GM20000 (cell line): ENCODE data around the gene PIGZ.
A peak's percentile ranks its signal among the peaks of the same experiment; 100 is the strongest.

Source experiments
- DNase-seq: peaks from one replicate; pipeline ENCODE4 v3.0.0; 2012; ENCODE audit warnings: low spot score
- TF ChIP-seq, protein P1 (sequence below): IDR thresholded peaks from 2 replicates; pipeline ENCODE4 v1.5.1; 2012; ENCODE audit warnings: mild to moderate bottlenecking, control low read depth; ENCODE audit errors: extremely low read depth, missing control alignments

PIGZ gene

DNA sequence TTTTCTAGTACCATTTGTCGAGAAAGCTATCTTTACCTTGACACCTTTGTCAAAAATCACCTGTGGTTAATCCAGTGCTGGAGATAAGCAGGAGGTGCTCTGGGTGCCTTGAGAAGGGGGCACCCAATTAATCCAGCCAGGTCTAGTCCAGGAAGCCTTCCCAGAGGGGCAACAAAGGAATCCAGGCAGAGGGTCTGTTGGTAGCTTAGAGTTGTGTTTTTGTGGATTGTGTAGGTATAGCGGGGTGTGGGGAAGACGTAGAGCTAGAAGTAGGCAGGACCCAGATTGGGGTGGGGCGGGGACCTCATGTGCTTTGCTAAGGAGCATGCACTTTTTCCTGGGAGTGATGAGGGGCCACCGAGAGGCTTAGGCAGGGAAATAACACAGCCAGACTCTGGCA lies 6.0 kb upstream of the PIGZ start:
- TF ChIP-seq, protein P1, sequence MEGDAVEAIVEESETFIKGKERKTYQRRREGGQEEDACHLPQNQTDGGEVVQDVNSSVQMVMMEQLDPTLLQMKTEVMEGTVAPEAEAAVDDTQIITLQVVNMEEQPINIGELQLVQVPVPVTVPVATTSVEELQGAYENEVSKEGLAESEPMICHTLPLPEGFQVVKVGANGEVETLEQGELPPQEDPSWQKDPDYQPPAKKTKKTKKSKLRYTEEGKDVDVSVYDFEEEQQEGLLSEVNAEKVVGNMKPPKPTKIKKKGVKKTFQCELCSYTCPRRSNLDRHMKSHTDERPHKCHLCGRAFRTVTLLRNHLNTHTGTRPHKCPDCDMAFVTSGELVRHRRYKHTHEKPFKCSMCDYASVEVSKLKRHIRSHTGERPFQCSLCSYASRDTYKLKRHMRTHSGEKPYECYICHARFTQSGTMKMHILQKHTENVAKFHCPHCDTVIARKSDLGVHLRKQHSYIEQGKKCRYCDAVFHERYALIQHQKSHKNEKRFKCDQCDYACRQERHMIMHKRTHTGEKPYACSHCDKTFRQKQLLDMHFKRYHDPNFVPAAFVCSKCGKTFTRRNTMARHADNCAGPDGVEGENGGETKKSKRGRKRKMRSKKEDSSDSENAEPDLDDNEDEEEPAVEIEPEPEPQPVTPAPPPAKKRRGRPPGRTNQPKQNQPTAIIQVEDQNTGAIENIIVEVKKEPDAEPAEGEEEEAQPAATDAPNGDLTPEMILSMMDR = no peak
- no peak for DNase-seq

DNA sequence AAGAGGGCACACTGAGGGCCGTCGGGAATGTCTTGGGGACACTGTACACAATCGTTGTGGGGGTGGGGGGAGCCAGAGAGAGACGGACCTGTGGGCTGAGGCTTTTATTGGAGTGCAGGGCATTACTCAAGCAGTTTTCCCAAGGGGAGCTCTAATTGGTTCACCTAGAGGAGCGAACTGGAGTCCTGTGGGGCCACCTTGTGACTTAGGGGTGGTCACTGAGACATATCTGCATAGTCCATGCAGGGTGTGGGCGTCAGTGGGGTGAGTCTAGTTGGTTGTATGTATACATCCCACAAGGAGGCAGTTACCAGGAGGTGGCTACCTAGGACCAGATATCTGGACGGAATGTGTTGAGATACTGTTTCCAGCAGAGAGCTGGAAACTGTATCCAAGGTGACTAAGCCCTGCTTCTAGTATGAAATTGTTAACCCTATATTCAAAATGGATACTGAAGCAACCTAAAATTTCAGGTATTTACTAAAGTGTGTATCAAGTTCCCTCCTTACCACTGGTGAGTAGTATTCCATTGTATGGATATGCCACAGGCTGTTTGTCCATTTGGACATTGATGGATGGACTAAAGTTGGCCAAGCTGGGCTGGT lies 2.6 kb upstream of the PIGZ start:
- TF ChIP-seq, protein P1 = no peak
- DNase-seq = no peak

DNA sequence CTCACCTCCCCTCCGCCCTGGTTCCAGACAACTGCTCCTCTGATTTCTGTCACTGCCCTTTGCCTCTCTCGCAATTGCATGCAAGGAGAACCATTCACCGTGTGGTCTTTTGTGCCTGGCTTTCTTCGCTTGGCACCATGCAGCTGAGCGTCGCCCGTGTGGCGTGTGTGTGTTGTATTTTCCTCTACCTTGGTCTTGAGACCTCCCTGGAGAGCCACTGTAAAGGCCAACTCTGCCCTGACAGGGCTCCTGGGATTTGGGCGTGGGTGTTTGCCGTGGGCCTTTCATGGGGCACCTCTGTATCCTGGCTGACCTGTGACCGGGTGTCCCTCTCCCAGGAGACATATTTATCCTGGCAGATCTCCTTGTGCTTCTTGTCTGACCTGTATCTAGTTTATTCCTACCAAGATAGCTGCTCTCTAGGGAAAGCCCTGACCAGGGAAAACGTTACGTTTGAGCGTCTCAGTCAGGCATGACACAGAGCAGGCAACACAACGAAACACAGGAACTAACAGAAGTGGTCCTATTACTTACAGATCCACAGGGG lies 2.0 kb upstream of the PIGZ start:
- TF ChIP-seq, protein P1 = no peak

DNA sequence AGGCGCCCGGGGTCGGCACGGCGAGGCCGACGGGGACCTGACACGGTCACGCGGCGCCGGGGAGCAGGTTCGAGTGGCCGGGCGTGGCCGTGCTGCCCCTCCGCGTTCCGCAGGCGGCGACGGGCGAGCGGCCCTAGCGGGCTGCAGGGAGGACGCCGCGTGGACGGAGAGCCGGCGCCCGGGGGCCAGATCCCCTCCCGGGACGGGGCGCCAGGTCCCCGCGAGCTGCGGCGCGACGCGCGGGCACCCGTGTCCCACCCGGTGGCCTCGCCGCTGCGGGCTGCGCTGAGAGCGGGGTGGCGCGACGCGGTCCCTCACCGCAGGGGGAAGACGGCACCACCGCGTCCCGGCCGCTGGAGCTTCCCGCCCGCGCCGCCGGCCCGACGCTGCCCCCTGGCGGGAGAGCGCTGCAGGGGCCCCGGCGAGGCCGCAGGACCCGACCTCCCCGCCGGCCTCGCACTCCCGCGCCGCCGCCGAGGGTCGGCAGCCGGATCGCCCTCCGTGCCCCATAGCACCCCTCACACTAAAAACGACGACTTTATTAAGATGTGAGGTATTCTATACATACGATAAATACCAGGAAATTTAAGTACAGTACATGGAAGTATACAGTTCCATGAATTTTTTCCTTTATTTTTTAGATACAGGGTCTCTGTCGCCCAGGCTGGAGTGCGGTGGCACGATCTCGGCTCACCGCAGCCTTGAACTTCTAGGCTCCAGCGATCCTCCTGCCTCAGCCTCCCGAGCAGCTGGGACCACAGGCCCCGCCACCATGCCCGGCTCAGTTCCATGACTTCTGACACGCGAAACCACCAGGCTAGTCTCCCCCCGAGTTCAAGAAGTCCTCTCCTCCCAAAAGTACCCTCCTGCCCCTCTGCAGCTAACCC lies 1.3 kb upstream of the PIGZ start:
- TF ChIP-seq, protein P1 = peak; percentile 92
- peak; percentile 95 for DNase-seq

More for the DNA sequence above, 2.0 kb upstream of the PIGZ start:
- DNase-seq = no peak

DNA sequence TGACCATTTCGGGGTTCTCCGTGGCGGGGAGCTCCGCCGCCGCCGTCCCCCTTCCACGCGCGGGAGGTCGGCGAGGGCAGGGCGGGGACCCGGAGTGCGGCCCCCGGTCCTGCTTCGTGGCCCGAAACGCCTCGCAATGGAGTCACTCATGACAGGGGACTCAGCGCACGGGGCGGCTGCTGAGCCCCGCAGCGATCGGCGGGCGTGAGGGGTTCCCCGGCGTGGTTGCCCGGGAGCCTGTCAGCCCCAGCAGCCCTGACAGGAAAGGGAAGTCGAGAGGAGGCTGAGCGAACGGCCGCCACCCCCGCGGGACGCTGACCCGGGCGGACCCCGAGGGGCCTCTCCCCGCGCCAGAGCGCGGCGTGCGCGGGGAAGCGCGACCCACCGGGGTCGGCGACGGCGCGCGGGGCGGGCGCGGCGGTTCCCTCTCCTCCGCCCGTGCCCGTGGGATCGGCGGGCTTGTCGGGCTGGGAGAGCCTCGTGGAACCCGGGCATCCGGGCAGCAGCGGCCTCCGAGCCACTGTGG lies 564 bp upstream of the PIGZ start:
- DNase-seq = peak; percentile 88
- TF ChIP-seq, protein P1 = no peak

DNA sequence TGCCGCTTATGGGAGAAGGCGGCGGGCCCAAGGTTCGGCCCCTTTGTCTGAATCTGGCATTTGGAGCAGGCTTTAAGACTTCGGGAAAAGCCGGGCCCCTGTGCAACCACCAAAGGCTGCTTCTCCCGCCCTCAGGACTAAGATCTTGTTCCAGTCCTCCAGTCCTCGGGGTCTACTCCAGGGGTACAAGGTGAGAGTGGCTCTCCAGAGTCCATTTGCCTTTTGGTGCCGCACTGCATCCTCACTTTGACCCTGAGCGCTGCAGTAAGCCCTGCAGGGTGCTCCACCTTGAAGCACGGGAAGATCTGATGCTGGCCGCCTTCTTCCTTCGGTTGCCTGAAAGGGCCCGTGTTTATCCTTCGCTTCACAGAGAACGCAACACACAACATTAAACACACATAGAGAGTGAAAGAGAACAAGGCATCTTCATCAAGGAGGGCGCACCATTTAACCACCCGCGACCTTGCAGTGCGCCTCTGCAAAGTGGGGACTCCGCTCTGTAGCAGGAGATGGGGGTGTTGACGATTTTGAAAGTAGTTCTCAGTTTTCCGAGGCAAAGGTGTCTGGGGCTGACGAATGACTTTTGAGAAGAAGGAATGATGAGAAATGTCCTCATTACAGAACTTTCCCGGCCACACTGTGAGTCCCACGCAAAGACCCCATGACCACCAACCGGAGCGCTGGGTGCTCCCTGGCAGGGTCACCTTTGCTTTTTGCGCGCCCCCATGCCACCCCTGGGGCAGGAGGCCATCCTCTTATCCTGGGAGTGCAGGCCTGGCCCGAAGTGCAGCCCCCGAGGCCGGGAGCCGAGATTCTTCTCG lies 1.0 kb downstream of the PIGZ start:
- DNase-seq = no peak
- TF ChIP-seq, protein P1 = no peak
